Measurements from ENCODE around the gene SEMA4G.

Gene SEMA4G

DNA sequence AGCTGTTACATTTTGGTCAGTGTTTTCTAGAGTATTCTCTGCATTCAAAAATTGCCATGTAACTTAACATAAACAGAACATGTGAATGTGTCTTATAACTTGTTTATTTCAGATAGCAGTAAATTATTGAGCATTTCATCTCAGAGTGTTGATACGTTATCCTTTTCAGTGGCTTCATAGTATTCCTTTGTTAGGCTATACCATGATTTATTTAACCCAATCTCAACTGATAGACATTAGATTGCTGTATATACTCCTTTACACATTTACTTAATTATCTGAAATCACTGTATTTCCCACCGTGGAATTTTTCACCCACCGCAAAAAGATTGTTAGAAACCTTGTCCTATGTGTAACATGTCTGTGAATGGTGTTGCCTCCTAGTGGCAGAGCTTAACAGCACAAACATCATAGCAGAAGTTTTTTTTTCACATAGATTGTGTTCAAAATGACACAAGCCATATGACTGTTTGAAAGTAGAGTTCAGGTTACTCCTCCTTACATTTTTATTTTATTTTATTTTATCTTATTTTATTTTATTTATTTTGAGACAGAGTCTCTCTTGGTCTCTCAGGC lies 35.1 kb upstream of the SEMA4G start:
- DNase-seq = no peak
- Histone ChIP-seq H3K36me3 (replicated peaks) (peaks cover 60% of the 10 kb centered on the region), H3K27ac (no peak overlapping the region), H3K4me3 (ENCODE audit: low read depth, low read length) (no peak overlapping the region), H3K27me3 (replicated peaks) (no peaks in the 10 kb centered on the region)
- in situ Hi-C loops (cut with HindIII; ENCODE audit: low pct_ligation_motif_present, low sequenced_read_pairs) = no loop called here
- TF ChIP-seq, protein P1, sequence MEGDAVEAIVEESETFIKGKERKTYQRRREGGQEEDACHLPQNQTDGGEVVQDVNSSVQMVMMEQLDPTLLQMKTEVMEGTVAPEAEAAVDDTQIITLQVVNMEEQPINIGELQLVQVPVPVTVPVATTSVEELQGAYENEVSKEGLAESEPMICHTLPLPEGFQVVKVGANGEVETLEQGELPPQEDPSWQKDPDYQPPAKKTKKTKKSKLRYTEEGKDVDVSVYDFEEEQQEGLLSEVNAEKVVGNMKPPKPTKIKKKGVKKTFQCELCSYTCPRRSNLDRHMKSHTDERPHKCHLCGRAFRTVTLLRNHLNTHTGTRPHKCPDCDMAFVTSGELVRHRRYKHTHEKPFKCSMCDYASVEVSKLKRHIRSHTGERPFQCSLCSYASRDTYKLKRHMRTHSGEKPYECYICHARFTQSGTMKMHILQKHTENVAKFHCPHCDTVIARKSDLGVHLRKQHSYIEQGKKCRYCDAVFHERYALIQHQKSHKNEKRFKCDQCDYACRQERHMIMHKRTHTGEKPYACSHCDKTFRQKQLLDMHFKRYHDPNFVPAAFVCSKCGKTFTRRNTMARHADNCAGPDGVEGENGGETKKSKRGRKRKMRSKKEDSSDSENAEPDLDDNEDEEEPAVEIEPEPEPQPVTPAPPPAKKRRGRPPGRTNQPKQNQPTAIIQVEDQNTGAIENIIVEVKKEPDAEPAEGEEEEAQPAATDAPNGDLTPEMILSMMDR (IDR thresholded peaks at IDR 0.05; ENCODE audit: low read depth, low read length, missing control alignments) = peak; percentile 65

DNA sequence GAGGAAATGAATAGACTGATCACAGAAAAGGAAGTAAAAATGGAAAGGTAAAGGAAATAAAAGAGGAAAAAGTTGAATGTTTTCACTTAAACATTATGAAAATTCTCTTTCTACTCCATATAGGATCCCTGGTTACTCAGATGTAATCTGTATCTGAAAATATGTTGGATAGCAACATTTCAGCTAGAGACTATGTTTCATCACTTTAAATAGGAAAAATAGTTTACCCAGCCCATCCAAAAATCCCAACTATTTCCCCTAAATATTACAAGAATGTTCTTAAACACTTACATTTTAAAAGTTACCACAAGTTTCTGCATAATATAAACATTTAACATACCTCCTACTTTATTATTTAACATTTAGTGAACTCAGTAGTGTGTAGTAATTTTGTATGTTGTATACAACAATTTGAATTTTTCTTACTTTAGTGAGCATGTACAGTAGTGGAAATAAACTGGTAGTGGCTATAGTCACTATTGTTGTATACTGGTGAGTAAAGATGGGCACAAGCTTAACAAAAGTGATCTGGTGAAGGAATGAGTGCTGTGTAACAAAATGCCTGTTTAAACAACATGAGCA lies 29.4 kb upstream of the SEMA4G start:
- Histone ChIP-seq H3K27me3 (replicated peaks) (no peaks in the 10 kb centered on the region), H3K27ac (no peak overlapping the region), H3K4me3 (ENCODE audit: low read depth, low read length) (no peak overlapping the region), H3K36me3 (replicated peaks) (peaks cover 63% of the 10 kb centered on the region)
- in situ Hi-C loops (cut with HindIII; ENCODE audit: low pct_ligation_motif_present, low sequenced_read_pairs) = no loop called here
- no peak for DNase-seq
- TF ChIP-seq, protein P1 (IDR thresholded peaks at IDR 0.05; ENCODE audit: low read depth, low read length, missing control alignments) = no peak

DNA sequence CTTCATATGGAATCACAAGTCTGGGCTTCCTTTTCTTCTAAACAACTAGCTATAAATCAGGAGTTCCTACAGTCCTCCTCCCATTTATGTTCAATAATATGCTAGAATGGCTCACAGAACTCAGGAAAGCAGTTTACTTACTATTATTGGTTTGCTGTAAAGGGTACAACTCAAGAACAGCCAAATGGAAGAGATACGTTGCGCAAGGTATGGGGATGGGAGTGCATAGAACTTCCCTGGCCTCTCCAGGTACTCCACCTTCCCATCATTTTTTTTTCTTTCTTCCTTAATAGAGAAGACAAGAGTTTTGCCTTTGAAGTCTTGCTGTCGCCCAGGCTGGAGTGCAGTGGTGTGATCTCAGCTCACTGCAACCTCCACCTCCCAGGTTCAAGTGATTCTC lies 27.1 kb upstream of the SEMA4G start:
- Histone ChIP-seq H3K4me3 (ENCODE audit: low read depth, low read length) (no peak overlapping the region), H3K27me3 (replicated peaks) (no peaks in the 10 kb centered on the region), H3K27ac (no peak overlapping the region), H3K36me3 (replicated peaks) (peaks cover 74% of the 10 kb centered on the region)
- DNase-seq = no peak
- TF ChIP-seq, protein P1 (IDR thresholded peaks at IDR 0.05; ENCODE audit: low read depth, low read length, missing control alignments) = no peak
- in situ Hi-C loops (cut with HindIII; ENCODE audit: low pct_ligation_motif_present, low sequenced_read_pairs) = no loop called here

DNA sequence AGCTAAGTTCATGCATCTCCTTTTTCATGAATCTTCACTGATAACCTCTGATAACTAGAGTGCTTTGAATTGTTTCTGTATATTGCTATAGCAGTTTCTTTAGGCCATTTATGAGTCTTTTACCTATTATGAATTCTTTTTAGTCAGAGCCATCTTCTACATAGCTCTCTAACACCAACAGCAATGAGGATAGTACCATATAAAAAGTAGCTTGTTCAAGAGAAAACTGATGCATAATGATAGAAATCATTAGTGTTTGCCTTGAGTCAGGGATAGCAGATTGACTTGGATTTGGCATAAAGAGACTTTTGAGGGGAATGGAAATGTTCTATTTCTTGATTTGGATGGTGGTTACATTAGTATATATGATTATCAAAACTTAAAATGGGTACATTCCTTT lies 25.8 kb upstream of the SEMA4G start:
- peaks cover 75% of the 10 kb centered on the region for H3K36me3 ChIP-seq (replicated peaks)
- in situ Hi-C loops (cut with HindIII; ENCODE audit: low pct_ligation_motif_present, low sequenced_read_pairs) = no loop called here
- H3K27me3 ChIP-seq (replicated peaks) = no peaks in the 10 kb centered on the region
- DNase-seq = no peak
- no peak overlapping the region for H3K27ac ChIP-seq
- TF ChIP-seq, protein P1 (IDR thresholded peaks at IDR 0.05; ENCODE audit: low read depth, low read length, missing control alignments) = no peak
- H3K4me3 ChIP-seq (ENCODE audit: low read depth, low read length) = no peak overlapping the region

DNA sequence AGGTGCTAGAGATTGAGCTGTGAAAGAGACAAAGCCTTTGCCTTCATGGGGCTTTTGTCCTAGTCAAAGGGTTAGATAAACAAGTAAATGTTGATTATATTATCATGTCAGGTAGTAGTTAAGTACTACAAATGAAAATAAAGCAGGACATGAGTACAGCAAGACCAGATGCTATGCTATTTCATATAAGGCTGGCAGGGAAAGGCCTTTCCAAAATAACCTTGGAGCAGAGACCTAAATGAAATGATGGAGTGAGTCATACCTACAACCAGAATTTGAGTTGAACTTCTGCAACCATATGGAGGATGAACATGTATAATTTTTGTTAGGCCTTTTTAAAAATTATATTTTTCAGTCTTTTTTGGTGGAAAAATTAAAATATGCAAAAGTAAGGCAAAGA lies 23.6 kb upstream of the SEMA4G start:
- no peak for DNase-seq
- H3K27ac ChIP-seq = no peak overlapping the region
- peaks cover 80% of the 10 kb centered on the region for H3K36me3 ChIP-seq (replicated peaks)
- H3K4me3 ChIP-seq (ENCODE audit: low read depth, low read length) = no peak overlapping the region
- in situ Hi-C loops (cut with HindIII; ENCODE audit: low pct_ligation_motif_present, low sequenced_read_pairs) = no loop called here
- TF ChIP-seq, protein P1 (IDR thresholded peaks at IDR 0.05; ENCODE audit: low read depth, low read length, missing control alignments) = no peak
- H3K27me3 ChIP-seq (replicated peaks) = no peaks in the 10 kb centered on the region

DNA sequence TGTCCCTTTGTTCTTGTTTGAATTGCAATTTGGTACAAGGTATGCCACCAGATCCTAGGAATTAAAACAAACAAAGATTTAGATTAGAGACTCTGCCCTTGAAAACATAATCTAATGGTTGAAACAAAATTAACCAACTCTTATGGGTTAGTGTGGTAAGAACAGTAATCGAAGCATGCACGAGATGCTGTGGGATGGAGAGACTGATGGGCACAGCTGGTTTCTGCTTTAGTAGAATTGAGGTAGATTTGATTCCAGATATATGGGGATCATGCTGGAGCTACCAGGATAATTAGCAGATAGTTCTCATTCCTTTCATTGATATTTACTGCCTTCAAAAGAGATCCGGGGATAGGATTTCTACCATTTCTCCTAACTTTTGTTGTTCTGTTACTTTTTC lies 20.4 kb upstream of the SEMA4G start:
- in situ Hi-C loops (cut with HindIII; ENCODE audit: low pct_ligation_motif_present, low sequenced_read_pairs) = no loop called here
- TF ChIP-seq, protein P1 (IDR thresholded peaks at IDR 0.05; ENCODE audit: low read depth, low read length, missing control alignments) = no peak
- no peak for DNase-seq
- Histone ChIP-seq H3K27ac (no peak overlapping the region), H3K4me3 (ENCODE audit: low read depth, low read length) (no peak overlapping the region), H3K36me3 (replicated peaks) (peaks cover 79% of the 10 kb centered on the region), H3K27me3 (replicated peaks) (no peaks in the 10 kb centered on the region)
